Activated B cell treated with CpG ODN at 0.5 μM for 24 hours (primary cell): Measurements from ENCODE around the gene WFS1. TPM values are rescaled to one million over a fixed set of nuclear protein-coding genes. Genes with fewer than 3 reads are reported as not detected.

Experiments used
- ATAC-seq: fragments of 200-7000 bp; cut with Tn5 transposase; one replicate; pipeline ENCODE4 v1.10.0; 2021; ENCODE audit warnings: low read depth, mild to moderate bottlenecking, moderate library complexity
- CTCF ChIA-PET: fragments of 350-600 bp; sonication (Branson Sonifier 250); formaldehyde crosslinking; loops from one replicate; lab custom pipeline; 2021; ENCODE audit warnings: antibody characterized with exemption; lab: Charles Lee
- POLR2A ChIA-PET: fragments of 350-600 bp; sonication (Branson Sonifier 250); formaldehyde crosslinking; loops from one replicate; lab custom pipeline; 2021; ENCODE audit warnings: antibody characterized with exemption; lab: Charles Lee
- DNase-seq: peaks from one replicate; pipeline ENCODE4 v3.0.0; 2022
- H3K27ac Mint-ChIP-seq: one replicate; pipeline ENCODE4 v1.8.0; 2020; ENCODE audit warnings: mixed read lengths
- H3K27me3 Mint-ChIP-seq: one replicate; pipeline ENCODE4 v1.8.0; 2021; ENCODE audit warnings: mixed read lengths
- H3K36me3 Mint-ChIP-seq: one replicate; pipeline ENCODE4 v1.8.0; 2021; ENCODE audit warnings: low read depth, mixed read lengths
- H3K4me1 Mint-ChIP-seq: one replicate; pipeline ENCODE4 v1.8.0; 2021; ENCODE audit warnings: mixed read lengths
- H3K4me3 Mint-ChIP-seq: one replicate; pipeline ENCODE4 v1.8.0; 2020; ENCODE audit warnings: mild to moderate bottlenecking, mixed read lengths
- H3K9me3 Mint-ChIP-seq: one replicate; pipeline ENCODE4 v1.8.0; 2020; ENCODE audit warnings: mixed read lengths
- CTCF ChIP-seq: fragments of 200-600 bp; IDR thresholded peaks from one replicate; pipeline ENCODE4 v1.8.0; 2022; ENCODE audit warnings: antibody characterized with exemption, mild to moderate bottlenecking
- intact Hi-C: fragments of 100-400 bp; cut with micrococcal nuclease; formaldehyde crosslinking; loops from one replicate; pipeline ENCODE4 v1.15.1; 2024
- total RNA-seq: library from RNA; stranded (reverse); gene quantifications from 2 replicates; pipeline ENCODE4 v1.2.3, GENCODE V29; 2022

WFS1 gene
- total RNA-seq, 1 donor from 2014 or later: 2.4 TPM

DNA sequence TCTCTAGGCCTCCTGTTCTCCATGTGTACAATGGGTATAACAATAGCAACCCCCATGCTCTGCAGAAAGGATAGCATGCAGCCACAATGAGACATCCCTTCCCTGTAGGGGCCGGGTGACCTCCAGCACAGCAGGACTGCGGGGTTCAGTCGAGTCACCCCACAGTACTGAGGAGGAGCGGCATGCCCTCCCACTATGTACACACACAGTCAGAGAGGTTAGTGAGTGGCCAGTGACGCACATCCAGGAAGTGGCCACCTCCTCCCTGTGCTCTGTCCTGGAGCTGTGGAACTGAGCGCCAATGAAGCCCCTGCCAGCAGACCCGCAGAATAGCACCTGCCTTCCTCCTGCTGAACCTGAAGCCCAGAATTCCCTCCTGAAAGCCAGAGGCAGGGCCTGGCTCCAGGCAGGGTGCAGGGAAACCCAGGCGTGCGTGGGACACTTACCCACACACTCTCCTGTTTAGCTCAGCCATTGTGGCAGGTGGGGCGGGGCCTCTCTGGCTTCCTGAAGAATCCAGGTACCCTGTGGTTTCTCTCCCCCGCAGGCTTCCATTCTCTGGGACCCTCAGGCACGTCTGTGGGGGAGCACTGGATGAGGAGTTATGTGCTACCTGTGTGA is 50.0 kb downstream of the WFS1 start:
- no peaks in the 10 kb centered on the region for H3K9me3 Mint-ChIP-seq
- H3K27me3 Mint-ChIP-seq: peaks cover 36% of the 10 kb centered on the region
- DNase-seq (no peak), ATAC-seq (no peak)
- intact Hi-C loops: no loop called here
- no peak overlapping the region for H3K4me3 Mint-ChIP-seq
- ChIA-PET POLR2A (no interaction called here), CTCF (interaction anchor here (0.7 to 2.8 kb wide), 3 partner anchors 8 to 69 kb away, joined by 3 to 10 read pairs (median 4); no protein-coding TSS in a partner anchor)
- H3K4me1 Mint-ChIP-seq: no peaks in the 10 kb centered on the region
- H3K36me3 Mint-ChIP-seq: no peaks in the 10 kb centered on the region
- TF ChIP-seq CTCF: no peak
- H3K27ac Mint-ChIP-seq: no peak overlapping the region

- Mint-ChIP-seq H3K27ac (no peak overlapping the region), H3K4me3 (no peak overlapping the region), H3K4me1 (no peaks in the 10 kb centered on the region), H3K9me3 (no peaks in the 10 kb centered on the region), H3K27me3 (peaks cover 42% of the 10 kb centered on the region), H3K36me3 (no peaks in the 10 kb centered on the region)
- ATAC-seq: no peak
- TF ChIP-seq CTCF: no peak
- intact Hi-C loops: no loop called here
- DNase-seq: no peak
- CTCF ChIA-PET: interaction anchor here (1.7 to 2.8 kb wide), 2 partner anchors 11 to 70 kb away, joined by 4 to 10 read pairs; no protein-coding TSS in a partner anchor
- POLR2A ChIA-PET: no interaction called here
These were observed 51.0 kb downstream of the WFS1 start for GRCh38 chr4:6320663-6321062.

- intact Hi-C loops: no loop called here
- CTCF ChIA-PET: interaction anchor here (2.8 kb wide), 1 partner anchor 71 kb away, joined by 10 read pairs; no protein-coding TSS in a partner anchor
- DNase-seq (no peak), ATAC-seq (no peak)
- H3K27me3 Mint-ChIP-seq: peaks cover 45% of the 10 kb centered on the region
- H3K27ac Mint-ChIP-seq: no peak overlapping the region
- no peaks in the 10 kb centered on the region for H3K36me3 Mint-ChIP-seq
- POLR2A ChIA-PET: no interaction called here
- no peaks in the 10 kb centered on the region for H3K9me3 Mint-ChIP-seq
- no peaks in the 10 kb centered on the region for H3K4me1 Mint-ChIP-seq
- H3K4me3 Mint-ChIP-seq: no peak overlapping the region
- TF ChIP-seq CTCF: no peak
These were observed 51.7 kb downstream of the WFS1 start for GRCh38 chr4:6321361-6321760.

- no peak for ATAC-seq
- H3K36me3 Mint-ChIP-seq: no peaks in the 10 kb centered on the region
- no peak overlapping the region for H3K27ac Mint-ChIP-seq
- ChIA-PET POLR2A (no interaction called here), CTCF (interaction anchor here (2.8 kb wide), 1 partner anchor 71 kb away, joined by 10 read pairs; no protein-coding TSS in a partner anchor)
- intact Hi-C loops: no loop called here
- no peaks in the 10 kb centered on the region for H3K9me3 Mint-ChIP-seq
- no peaks in the 10 kb centered on the region for H3K4me1 Mint-ChIP-seq
- H3K27me3 Mint-ChIP-seq: peaks cover 46% of the 10 kb centered on the region
- DNase-seq: no peak
- no peak overlapping the region for H3K4me3 Mint-ChIP-seq
- no peak for TF ChIP-seq CTCF
These were observed 52.6 kb downstream of the WFS1 start for GRCh38 chr4:6322067-6322760.
